ENCODE results near the gene RAD51B. TPM values are rescaled to one million over a fixed set of nuclear protein-coding genes. Genes with fewer than 3 reads are reported as not detected.

Gene RAD51B
- polyA plus RNA-seq, 1 donor (not counting 4 experiments of a cell fraction or from before 2014, with no cell fraction given) = 13.3 TPM

DNA sequence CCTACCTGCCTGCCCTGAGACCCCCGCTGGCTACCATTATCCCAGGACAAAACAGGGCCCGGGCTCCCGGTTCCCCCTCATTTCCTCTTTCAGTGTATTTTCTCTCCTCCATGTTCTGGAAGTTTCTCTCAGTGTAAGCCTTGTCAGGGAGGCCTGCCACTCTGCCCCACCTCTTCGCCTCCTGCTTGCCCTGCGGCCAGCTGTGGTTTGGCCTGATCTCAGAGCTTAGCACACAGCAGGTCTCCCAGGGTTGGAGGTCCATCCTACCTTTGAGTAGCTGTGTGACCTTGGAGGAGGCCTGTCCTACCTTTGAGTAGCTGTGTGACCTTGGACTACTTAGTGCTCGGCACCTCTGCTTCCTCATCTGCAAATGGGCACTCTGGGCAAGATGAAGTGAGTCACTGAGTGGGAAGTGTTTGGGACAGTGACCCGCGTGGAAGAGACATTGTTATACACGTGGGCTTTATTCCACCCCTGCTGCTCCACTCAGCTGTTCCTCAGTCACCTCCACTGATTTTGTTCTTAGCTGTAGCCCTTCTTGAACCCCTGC, 760.6 kb downstream of the RAD51B start:
- Histone ChIP-seq H3K4me1 (ENCODE audit: control insufficient read depth, extremely low read depth, insufficient read depth, low read length) (peaks cover 41% of the 10 kb centered on the region), H3K79me2 (ENCODE audit: control insufficient read depth, insufficient read depth, low read length) (no peaks in the 10 kb centered on the region), H3K27me3 (ENCODE audit: control insufficient read depth, extremely low read depth, insufficient read depth, low read length) (no peaks in the 10 kb centered on the region), H3K9me1 (ENCODE audit: control insufficient read depth, extremely low read depth, insufficient read depth, low read length) (no peaks in the 10 kb centered on the region), H3K27ac (ENCODE audit: control insufficient read depth, insufficient read depth, low read length) (no peak overlapping the region), H2AFZ (ENCODE audit: control insufficient read depth, low read length) (no peak overlapping the region), H3K4me3 (ENCODE audit: control insufficient read depth in 2 of 3, extremely low read depth in 1 of 3, insufficient read depth in 2 of 3, low read depth in 1 of 3, low read length in 3 of 3) (no peak overlapping the region), H3K36me3 (ENCODE audit: control insufficient read depth in 2 of 2, extremely low read depth in 1 of 2, insufficient read depth in 2 of 2, low read length in 2 of 2) (no peaks in the 10 kb centered on the region), H3K4me2 (ENCODE audit: control insufficient read depth, extremely low read depth, insufficient read depth, low read depth, low read length) (no peak overlapping the region), H3K9me3 (ENCODE audit: control insufficient read depth, low read depth, low read length) (no peaks in the 10 kb centered on the region), H4K20me1 (ENCODE audit: control insufficient read depth, extremely low read depth, insufficient read depth, low read length) (no peaks in the 10 kb centered on the region), H3K9ac (ENCODE audit: control insufficient read depth, extremely low read depth, insufficient read depth, low read length) (no peak overlapping the region)
- no peak for TF ChIP-seq EZH2 (IDR thresholded peaks at IDR 0.05; ENCODE audit: low read length)
- TF ChIP-seq, protein P1, sequence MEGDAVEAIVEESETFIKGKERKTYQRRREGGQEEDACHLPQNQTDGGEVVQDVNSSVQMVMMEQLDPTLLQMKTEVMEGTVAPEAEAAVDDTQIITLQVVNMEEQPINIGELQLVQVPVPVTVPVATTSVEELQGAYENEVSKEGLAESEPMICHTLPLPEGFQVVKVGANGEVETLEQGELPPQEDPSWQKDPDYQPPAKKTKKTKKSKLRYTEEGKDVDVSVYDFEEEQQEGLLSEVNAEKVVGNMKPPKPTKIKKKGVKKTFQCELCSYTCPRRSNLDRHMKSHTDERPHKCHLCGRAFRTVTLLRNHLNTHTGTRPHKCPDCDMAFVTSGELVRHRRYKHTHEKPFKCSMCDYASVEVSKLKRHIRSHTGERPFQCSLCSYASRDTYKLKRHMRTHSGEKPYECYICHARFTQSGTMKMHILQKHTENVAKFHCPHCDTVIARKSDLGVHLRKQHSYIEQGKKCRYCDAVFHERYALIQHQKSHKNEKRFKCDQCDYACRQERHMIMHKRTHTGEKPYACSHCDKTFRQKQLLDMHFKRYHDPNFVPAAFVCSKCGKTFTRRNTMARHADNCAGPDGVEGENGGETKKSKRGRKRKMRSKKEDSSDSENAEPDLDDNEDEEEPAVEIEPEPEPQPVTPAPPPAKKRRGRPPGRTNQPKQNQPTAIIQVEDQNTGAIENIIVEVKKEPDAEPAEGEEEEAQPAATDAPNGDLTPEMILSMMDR (optimal IDR thresholded peaks at IDR 0.05 in 1 of 3, IDR thresholded peaks at IDR 0.05 in 1 of 3, conservative IDR thresholded peaks at IDR 0.05 in 1 of 3; ENCODE audit: extremely low read depth in 1 of 3, insufficient read depth in 2 of 3, low read length in 3 of 3) = no peak
- DNase-seq (ENCODE audit: low read depth, low spot score) (no peak), FAIRE-seq (no peak)
- dilution Hi-C loops (cut with MboI; ENCODE audit: extremely low pct_ligation_motif_present, low sequenced_read_pairs) = no loop called here

DNA sequence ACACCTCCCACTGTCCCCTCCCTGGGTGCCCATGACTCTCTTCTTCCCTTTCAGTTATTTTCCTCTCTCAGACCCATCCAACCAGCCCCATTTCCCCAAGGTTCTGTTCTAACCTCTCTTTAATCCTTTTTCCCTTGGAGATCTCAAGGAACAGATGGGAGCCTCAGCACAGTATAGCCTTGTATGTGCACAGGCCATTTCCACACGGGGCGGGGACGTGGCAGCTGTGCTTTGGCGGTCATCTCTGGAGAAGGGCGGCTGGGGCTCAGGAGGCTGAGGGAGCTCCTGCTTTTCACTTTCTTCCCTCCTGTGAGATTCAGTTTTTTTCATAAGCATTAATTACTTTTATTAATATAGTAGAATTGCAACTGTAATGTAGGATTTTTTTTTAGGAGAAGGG, 761.1 kb downstream of the RAD51B start:
- Histone ChIP-seq H3K9me1 (ENCODE audit: control insufficient read depth, extremely low read depth, insufficient read depth, low read length) (no peaks in the 10 kb centered on the region), H3K9me3 (ENCODE audit: control insufficient read depth, low read depth, low read length) (no peaks in the 10 kb centered on the region), H3K79me2 (ENCODE audit: control insufficient read depth, insufficient read depth, low read length) (no peaks in the 10 kb centered on the region), H2AFZ (ENCODE audit: control insufficient read depth, low read length) (no peak overlapping the region), H3K36me3 (ENCODE audit: control insufficient read depth in 2 of 2, extremely low read depth in 1 of 2, insufficient read depth in 2 of 2, low read length in 2 of 2) (no peaks in the 10 kb centered on the region), H3K27me3 (ENCODE audit: control insufficient read depth, extremely low read depth, insufficient read depth, low read length) (no peaks in the 10 kb centered on the region), H3K9ac (ENCODE audit: control insufficient read depth, extremely low read depth, insufficient read depth, low read length) (no peak overlapping the region), H3K4me1 (ENCODE audit: control insufficient read depth, extremely low read depth, insufficient read depth, low read length) (peaks cover 42% of the 10 kb centered on the region), H3K27ac (ENCODE audit: control insufficient read depth, insufficient read depth, low read length) (no peak overlapping the region), H3K4me3 (ENCODE audit: control insufficient read depth in 2 of 3, extremely low read depth in 1 of 3, insufficient read depth in 2 of 3, low read depth in 1 of 3, low read length in 3 of 3) (no peak overlapping the region), H3K4me2 (ENCODE audit: control insufficient read depth, extremely low read depth, insufficient read depth, low read depth, low read length) (no peak overlapping the region), H4K20me1 (ENCODE audit: control insufficient read depth, extremely low read depth, insufficient read depth, low read length) (no peaks in the 10 kb centered on the region)
- FAIRE-seq (no peak), DNase-seq (ENCODE audit: low read depth, low spot score) (no peak)
- no peak for TF ChIP-seq EZH2 (IDR thresholded peaks at IDR 0.05; ENCODE audit: low read length)
- TF ChIP-seq, protein P1 (optimal IDR thresholded peaks at IDR 0.05 in 1 of 3, IDR thresholded peaks at IDR 0.05 in 1 of 3, conservative IDR thresholded peaks at IDR 0.05 in 1 of 3; ENCODE audit: extremely low read depth in 1 of 3, insufficient read depth in 2 of 3, low read length in 3 of 3) = no peak
- dilution Hi-C loops (cut with MboI; ENCODE audit: extremely low pct_ligation_motif_present, low sequenced_read_pairs) = no loop called here

Data from keratinocyte (primary cell).